GM18511 (cell line): ENCODE measurements around the gene GNPTAB.

Experiments used
- ATAC-seq: cut with Tn5 transposase; IDR thresholded peaks from one replicate; pipeline ENCODE4 v1.9.1; 2021; ENCODE audit warnings: mild to moderate bottlenecking, moderate library complexity; ENCODE audit not compliant: unreplicated experiment

The GNPTAB gene

GRCh38 chr12:101697930-101698799 is 132.6 kb downstream of the GNPTAB start:
- peak; percentile 38 for ATAC-seq

- peak; percentile 76 for ATAC-seq
Observed at GRCh38 chr12:101697197-101697929, 133.4 kb downstream of the GNPTAB start, which contains the start of gene CHPT1. Gene CHPT1, plus strand, starts transcription at chr12:101697640. Its CDS starts 222 bp downstream, at chr12:101697862.

- peak; percentile 35 for ATAC-seq
Observed at GRCh38 chr12:101696251-101697196, 134.2 kb downstream of the GNPTAB start.

GRCh38 chr12:101695706-101696105 is 135.1 kb downstream of the GNPTAB start:
- ATAC-seq, result no peak
